HUES6 (cell line): ENCODE results near the gene ACOT2.
"Not testable (repeated sequence)": the region's sequence is repeated elsewhere in the genome, so short reads cannot be mapped to it uniquely, and the experiment has no call there.

ENCODE experiments used
- H3K27ac ChIP-seq: 2 replicates; pipeline ENCODE4 v1.7.0; 2013; ENCODE audit warnings: low read depth, mild to moderate bottlenecking, low read length, inconsistent platforms
- H3K27me3 ChIP-seq: 2 replicates; pipeline ENCODE4 v1.6.1; 2013; ENCODE audit warnings: low read length; ENCODE audit not compliant: control insufficient read depth, insufficient read depth
- H3K36me3 ChIP-seq: 2 replicates; pipeline ENCODE4 v1.6.1; 2013; ENCODE audit warnings: low read length; ENCODE audit not compliant: control insufficient read depth, insufficient read depth
- H3K4me1 ChIP-seq: 2 replicates; pipeline ENCODE4 v1.6.1; 2013; ENCODE audit warnings: low read length; ENCODE audit not compliant: control insufficient read depth, insufficient read depth
- H3K4me3 ChIP-seq: 2 replicates; pipeline ENCODE4 v1.5.1; 2013; ENCODE audit warnings: low read depth, low read length
- H3K9ac ChIP-seq: one replicate; pipeline ENCODE4 v1.6.1; 2013; ENCODE audit warnings: mild to moderate bottlenecking, low read length
- H3K9me3 ChIP-seq: 2 replicates; pipeline ENCODE4 v1.6.1; 2013; ENCODE audit warnings: low read depth, low read length; ENCODE audit not compliant: control insufficient read depth, insufficient read depth

The ACOT2 gene

GRCh38 chr14:73549097-73549496 is 19.9 kb upstream of the ACOT2 start:
- H3K4me1 ChIP-seq, H3K36me3 ChIP-seq: not testable (repeated sequence)

DNA sequence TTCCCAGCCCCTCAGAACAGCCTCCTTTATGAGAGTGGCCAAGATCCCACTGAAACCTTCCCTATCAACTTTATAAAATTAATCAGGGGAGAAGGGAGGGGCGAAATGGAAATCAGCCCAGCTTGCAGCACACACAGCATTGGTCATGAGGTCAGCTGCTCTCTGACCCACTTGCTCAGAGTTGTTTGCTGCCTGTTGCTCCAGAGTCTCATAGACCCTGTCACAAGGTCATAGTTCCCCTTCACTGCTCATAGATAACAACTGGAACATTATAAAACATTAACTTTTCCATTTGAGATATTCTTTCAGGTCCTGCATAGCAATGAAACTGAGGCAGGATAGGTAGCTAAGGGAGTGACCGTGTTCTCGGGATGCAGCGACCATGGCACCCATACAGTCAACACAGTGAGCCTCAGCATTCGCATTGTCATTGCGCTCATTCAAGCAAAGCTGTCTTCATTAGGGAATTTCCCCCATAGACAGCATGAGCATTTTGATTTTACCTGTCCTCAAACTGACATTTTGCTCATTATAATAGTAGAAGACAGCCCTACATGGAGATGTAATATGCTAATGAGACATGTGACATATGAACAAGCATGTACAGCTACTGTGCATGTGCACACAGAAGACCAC is 19.0 kb upstream of the ACOT2 start:
- H3K9ac ChIP-seq, H3K4me3 ChIP-seq, H3K27me3 ChIP-seq, H3K4me1 ChIP-seq, H3K27ac ChIP-seq, H3K36me3 ChIP-seq, H3K9me3 ChIP-seq: not testable (repeated sequence)

More at GRCh38 chr14:73549097-73549496, 19.9 kb upstream of the ACOT2 start:
- not testable (repeated sequence) for H3K27me3 ChIP-seq, H3K9ac ChIP-seq, H3K9me3 ChIP-seq, H3K27ac ChIP-seq, H3K4me3 ChIP-seq

GRCh38 chr14:73553845-73554244 is 15.2 kb upstream of the ACOT2 start:
- no peaks in the 10 kb centered on the region for H3K36me3 ChIP-seq
- H3K4me3 ChIP-seq = no peak overlapping the region
- no peak overlapping the region for H3K27ac ChIP-seq
- H3K9me3 ChIP-seq = no peaks in the 10 kb centered on the region
- H3K4me1 ChIP-seq = 0 out of 2 replicates have a peak, but pooled peaks cover 3% of the 10 kb centered on the region
- no peaks in the 10 kb centered on the region for H3K27me3 ChIP-seq
- no peak overlapping the region for H3K9ac ChIP-seq

- not testable (repeated sequence) for H3K27ac ChIP-seq, H3K27me3 ChIP-seq, H3K9me3 ChIP-seq, H3K36me3 ChIP-seq, H3K4me1 ChIP-seq, H3K4me3 ChIP-seq, H3K9ac ChIP-seq
These were observed 11.8 kb upstream of the ACOT2 start for GRCh38 chr14:73557201-73557600.

GRCh38 chr14:73558238-73558637 is 10.8 kb upstream of the ACOT2 start:
- not testable (repeated sequence) for H3K27me3 ChIP-seq, H3K9ac ChIP-seq, H3K27ac ChIP-seq, H3K4me1 ChIP-seq, H3K4me3 ChIP-seq, H3K9me3 ChIP-seq, H3K36me3 ChIP-seq

GRCh38 chr14:73562256-73562655 is 6.8 kb upstream of the ACOT2 start:
- not testable (repeated sequence) for H3K36me3 ChIP-seq, H3K9ac ChIP-seq, H3K27me3 ChIP-seq, H3K4me1 ChIP-seq, H3K9me3 ChIP-seq, H3K4me3 ChIP-seq, H3K27ac ChIP-seq

- not testable (repeated sequence) for H3K36me3 ChIP-seq, H3K27me3 ChIP-seq, H3K4me3 ChIP-seq, H3K4me1 ChIP-seq, H3K9me3 ChIP-seq, H3K9ac ChIP-seq, H3K27ac ChIP-seq
These were observed 6.3 kb upstream of the ACOT2 start for GRCh38 chr14:73562696-73563095.

DNA sequence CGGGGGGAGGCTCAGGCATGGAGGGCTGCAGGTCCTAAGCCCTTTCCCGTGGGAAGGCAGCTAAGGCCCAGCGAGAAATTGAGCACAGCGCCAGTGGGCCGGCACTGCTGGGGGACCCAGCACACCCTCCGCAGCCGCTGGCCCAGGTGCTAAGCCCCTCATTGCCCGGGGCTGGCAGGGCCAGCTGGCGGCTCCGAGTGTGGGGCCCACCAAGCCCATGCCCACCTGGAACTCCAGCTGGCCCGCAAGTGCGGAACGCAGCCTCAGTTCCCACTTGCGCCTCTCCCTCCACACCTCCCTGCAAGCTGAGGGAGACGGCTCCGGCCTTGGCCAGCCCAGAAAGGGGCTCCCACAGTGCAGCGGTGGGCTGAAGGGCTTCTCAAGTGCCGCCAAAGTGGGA is 2.6 kb upstream of the ACOT2 start:
- H3K36me3 ChIP-seq, H3K27me3 ChIP-seq, H3K4me1 ChIP-seq, H3K9me3 ChIP-seq, H3K27ac ChIP-seq, H3K9ac ChIP-seq, H3K4me3 ChIP-seq: not testable (repeated sequence)

- H3K4me1 ChIP-seq, H3K27ac ChIP-seq, H3K4me3 ChIP-seq, H3K27me3 ChIP-seq, H3K36me3 ChIP-seq, H3K9me3 ChIP-seq, H3K9ac ChIP-seq: not testable (repeated sequence)
These were observed 2.1 kb upstream of the ACOT2 start for GRCh38 chr14:73566935-73567334.

GRCh38 chr14:73567358-73567757 is 1.7 kb upstream of the ACOT2 start:
- H3K27ac ChIP-seq = no peak overlapping the region
- peaks cover 9% of the 10 kb centered on the region; the same call in 1 of the 2 replicates for H3K4me1 ChIP-seq
- no peaks in the 10 kb centered on the region for H3K27me3 ChIP-seq
- H3K36me3 ChIP-seq = peaks cover 2% of the 10 kb centered on the region; the same call in 1 of the 2 replicates
- H3K9ac ChIP-seq = no peak overlapping the region
- H3K4me3 ChIP-seq = no peak overlapping the region
- peaks cover 6% of the 10 kb centered on the region for H3K9me3 ChIP-seq

GRCh38 chr14:73567951-73568885 is 795 bp upstream of the ACOT2 start:
- H3K27me3 ChIP-seq = no peaks in the 10 kb centered on the region
- H3K4me1 ChIP-seq = peaks cover 9% of the 10 kb centered on the region; the same call in 1 of the 2 replicates
- H3K27ac ChIP-seq = no peak overlapping the region
- peaks cover 3% of the 10 kb centered on the region; the same call in 1 of the 2 replicates for H3K9me3 ChIP-seq
- H3K4me3 ChIP-seq = peak overlapping the region; percentile 64
- H3K36me3 ChIP-seq = peaks cover 2% of the 10 kb centered on the region; the same call in 1 of the 2 replicates
- H3K9ac ChIP-seq = no peak overlapping the region
